Fibroblast of gingiva (primary cell): ENCODE measurements around the gene F12.

Experiments used
- DNase-seq: peaks from one replicate; pipeline ENCODE4 v3.0.0-alpha.2; 2011; ENCODE audit warnings: low read depth

F12 gene

GRCh38 chr5:177409043-177409801 lies at the start of gene F12:
Gene F12, minus strand, starts transcription at chr5:177409564. Its CDS starts 37 bp downstream, at chr5:177409527.
- DNase-seq: no peak

- DNase-seq: no peak
Measured at GRCh38 chr5:177458912-177459350, 49.6 kb upstream of the F12 start.

GRCh38 chr5:177457852-177458681 lies 48.7 kb upstream of the F12 start:
- no peak for DNase-seq

GRCh38 chr5:177456976-177457851 lies 47.9 kb upstream of the F12 start:
- DNase-seq: peak; percentile 96

- DNase-seq: no peak
Measured at GRCh38 chr5:177456591-177456964, 47.2 kb upstream of the F12 start.

- DNase-seq: peak; percentile 81
Measured at GRCh38 chr5:177455661-177456590, 46.6 kb upstream of the F12 start.

GRCh38 chr5:177455036-177455660 lies 45.8 kb upstream of the F12 start:
- peak; percentile 37 for DNase-seq

GRCh38 chr5:177454397-177455035 lies 45.2 kb upstream of the F12 start:
- DNase-seq: peak; percentile 79

- DNase-seq: no peak
Measured at GRCh38 chr5:177453852-177454396, 44.6 kb upstream of the F12 start.

- DNase-seq: no peak
Measured at GRCh38 chr5:177452688-177453638, 43.6 kb upstream of the F12 start.

GRCh38 chr5:177450667-177451424 lies 41.5 kb upstream of the F12 start:
- no peak for DNase-seq

- DNase-seq: no peak
Measured at GRCh38 chr5:177449140-177450061, 40.0 kb upstream of the F12 start.

GRCh38 chr5:177448244-177448950 lies 39.0 kb upstream of the F12 start:
- DNase-seq: no peak

GRCh38 chr5:177447611-177448243 lies 38.4 kb upstream of the F12 start:
- DNase-seq: peak; percentile 93

- DNase-seq: peak; percentile 52
Measured at GRCh38 chr5:177447066-177447610, 37.8 kb upstream of the F12 start.
